ENCODE data around the gene VEGFD. TPM values are rescaled to one million over a fixed set of nuclear protein-coding genes. Genes with fewer than 3 reads are reported as not detected.

The VEGFD gene
- total and polyA plus RNA-seq, 2 donors (not counting 3 experiments of a cell fraction or from before 2014, with no cell fraction given): 0.40 to 0.64 TPM

DNA sequence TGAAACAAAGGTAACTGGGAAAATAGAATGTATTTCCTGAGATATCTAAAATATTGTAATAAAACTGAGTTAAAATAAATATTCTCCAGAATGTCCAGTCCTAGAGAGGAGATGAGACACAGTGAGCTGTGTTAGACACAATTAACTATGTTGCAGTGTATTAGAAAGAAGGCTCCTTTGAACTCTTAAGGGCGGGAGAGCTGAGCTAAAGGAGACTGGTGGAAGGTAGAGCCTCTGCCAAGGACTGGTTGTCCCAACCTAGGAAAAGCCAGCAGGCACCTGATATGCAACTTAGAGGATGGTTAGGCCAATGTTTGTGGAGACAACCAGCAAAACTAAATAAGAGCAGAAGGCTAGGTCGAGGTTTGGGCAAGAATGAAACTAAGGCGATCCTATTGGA, 73.1 kb downstream of the VEGFD start:
- no peaks in the 10 kb centered on the region for H3K9me3 ChIP-seq (replicated peaks; ENCODE audit: control insufficient read depth, insufficient read depth, low read length)
- FAIRE-seq (no peak), DNase-seq (ENCODE audit: low read depth, low spot score) (no peak)
- intact Hi-C loops (cut with micrococcal nuclease): no loop called here
- H3K27me3 ChIP-seq (ENCODE audit: control insufficient read depth in 2 of 2, insufficient read depth in 2 of 2, low read length in 2 of 2): no peaks in the 10 kb centered on the region
- H2AFZ ChIP-seq (ENCODE audit: low read depth, low read length): no peak overlapping the region
- H3K27ac ChIP-seq (ENCODE audit: insufficient read depth, low read depth, low read length): no peak overlapping the region
- no peaks in the 10 kb centered on the region for H3K79me2 ChIP-seq (ENCODE audit: control insufficient read depth, insufficient read depth, low read length)
- no TSS peak for BruUV-seq (replicated peaks)
- TF ChIP-seq, protein P1, sequence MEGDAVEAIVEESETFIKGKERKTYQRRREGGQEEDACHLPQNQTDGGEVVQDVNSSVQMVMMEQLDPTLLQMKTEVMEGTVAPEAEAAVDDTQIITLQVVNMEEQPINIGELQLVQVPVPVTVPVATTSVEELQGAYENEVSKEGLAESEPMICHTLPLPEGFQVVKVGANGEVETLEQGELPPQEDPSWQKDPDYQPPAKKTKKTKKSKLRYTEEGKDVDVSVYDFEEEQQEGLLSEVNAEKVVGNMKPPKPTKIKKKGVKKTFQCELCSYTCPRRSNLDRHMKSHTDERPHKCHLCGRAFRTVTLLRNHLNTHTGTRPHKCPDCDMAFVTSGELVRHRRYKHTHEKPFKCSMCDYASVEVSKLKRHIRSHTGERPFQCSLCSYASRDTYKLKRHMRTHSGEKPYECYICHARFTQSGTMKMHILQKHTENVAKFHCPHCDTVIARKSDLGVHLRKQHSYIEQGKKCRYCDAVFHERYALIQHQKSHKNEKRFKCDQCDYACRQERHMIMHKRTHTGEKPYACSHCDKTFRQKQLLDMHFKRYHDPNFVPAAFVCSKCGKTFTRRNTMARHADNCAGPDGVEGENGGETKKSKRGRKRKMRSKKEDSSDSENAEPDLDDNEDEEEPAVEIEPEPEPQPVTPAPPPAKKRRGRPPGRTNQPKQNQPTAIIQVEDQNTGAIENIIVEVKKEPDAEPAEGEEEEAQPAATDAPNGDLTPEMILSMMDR (IDR thresholded peaks at IDR 0.05; ENCODE audit: extremely low read depth in 1 of 2, insufficient read depth in 1 of 2, low read depth in 1 of 2, low read length in 2 of 2): no peak
- TF ChIP-seq EZH2 (IDR thresholded peaks at IDR 0.05; ENCODE audit: borderline replicate concordance, low read depth, low read length, severe bottlenecking) (no peak), FOS (IDR thresholded peaks at IDR 0.05; ENCODE audit: borderline replicate concordance, insufficient read depth, low read length) (no peak), MYC (IDR thresholded peaks at IDR 0.05; ENCODE audit: low read depth, low read length) (no peak), POLR2AphosphoS5 (IDR thresholded peaks at IDR 0.05; ENCODE audit: insufficient read depth, low read depth, low read length) (no peak), POLR2A (IDR thresholded peaks at IDR 0.05; ENCODE audit: low read depth, low read length) (no peak), GATA2 (IDR thresholded peaks at IDR 0.05; ENCODE audit: insufficient read depth, insufficient read length, low read depth, low read length) (no peak), JUN (IDR thresholded peaks at IDR 0.05; ENCODE audit: borderline replicate concordance, insufficient read depth, insufficient read length, low read depth) (no peak)
- TF ChIP-seq, protein P2, sequence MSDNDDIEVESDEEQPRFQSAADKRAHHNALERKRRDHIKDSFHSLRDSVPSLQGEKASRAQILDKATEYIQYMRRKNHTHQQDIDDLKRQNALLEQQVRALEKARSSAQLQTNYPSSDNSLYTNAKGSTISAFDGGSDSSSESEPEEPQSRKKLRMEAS (IDR thresholded peaks at IDR 0.05; ENCODE audit: insufficient read depth, insufficient read length): no peak
- dilution Hi-C loops (cut with MboI; ENCODE audit: extremely low pct_ligation_motif_present, low sequenced_read_pairs): no loop called here
- H3K9me1 ChIP-seq (replicated peaks; ENCODE audit: control insufficient read depth, extremely low read depth, insufficient read depth, low read length): no peaks in the 10 kb centered on the region
- ChIA-PET CTCF (interaction anchor here (1.0 kb wide), 1 partner anchor 11 kb away, joined by 3 read pairs; no protein-coding TSS in a partner anchor), POLR2A (no interaction called here)
- peaks cover 6% of the 10 kb centered on the region for H3K4me1 ChIP-seq (ENCODE audit: control insufficient read depth, extremely low read depth, insufficient read depth, low read length)
- H3K4me2 ChIP-seq (ENCODE audit: insufficient read depth, low read length): no peak overlapping the region
- no peak overlapping the region for H3K4me3 ChIP-seq (replicated peaks in 1 of 3; ENCODE audit: insufficient read depth in 1 of 3, low read depth in 1 of 3, low read length in 3 of 3)
- no peaks in the 10 kb centered on the region for H3K36me3 ChIP-seq (ENCODE audit: control insufficient read depth in 2 of 2, extremely low read depth in 1 of 2, insufficient read depth in 2 of 2, low read length in 2 of 2)
- no peaks in the 10 kb centered on the region for H4K20me1 ChIP-seq (replicated peaks; ENCODE audit: control insufficient read depth, extremely low read depth, insufficient read depth, low read length)
- H3K9ac ChIP-seq (replicated peaks; ENCODE audit: extremely low read depth, insufficient read depth, low read length): no peak overlapping the region
